SHP77 treated with DMSO at 0.1 percent for 48 hours (cell line): Measurements from ENCODE around the gene HBG1.
"Not testable (repeated sequence)": the region's sequence is repeated elsewhere in the genome, so short reads cannot be mapped to it uniquely, and the experiment has no call there.

ENCODE experiments used
- DNase-seq: peaks from one replicate; lab custom pipeline; 2025; lab: John Stamatoyannopoulos, UW

HBG1 gene

GRCh38 chr11:5249807-5250396 is at the start of gene HBG1:
TSS of gene HBG1 (minus strand) at chr11:5249857. CDS start at chr11:5249804, 53 bp downstream.
- not testable (repeated sequence) for DNase-seq

GRCh38 chr11:5298451-5298850 is 48.8 kb upstream of the HBG1 start:
- no peak for DNase-seq

- DNase-seq, result no peak
These were observed 48.2 kb upstream of the HBG1 start for GRCh38 chr11:5297721-5298323.

- DNase-seq, result not testable (repeated sequence)
These were observed 44.8 kb upstream of the HBG1 start for GRCh38 chr11:5294342-5294995.

- DNase-seq, result no peak
These were observed 43.4 kb upstream of the HBG1 start for GRCh38 chr11:5293028-5293427.

GRCh38 chr11:5291207-5291838 is 41.7 kb upstream of the HBG1 start:
- no peak for DNase-seq

GRCh38 chr11:5290106-5290505 is 40.4 kb upstream of the HBG1 start:
- no peak for DNase-seq

GRCh38 chr11:5289696-5290095 is 40.0 kb upstream of the HBG1 start:
- DNase-seq, result no peak

GRCh38 chr11:5288906-5289550 is 39.4 kb upstream of the HBG1 start:
- DNase-seq, result no peak

- DNase-seq, result no peak
These were observed 38.6 kb upstream of the HBG1 start for GRCh38 chr11:5288108-5288905.

- DNase-seq, result no peak
These were observed 37.2 kb upstream of the HBG1 start for GRCh38 chr11:5286901-5287300.

GRCh38 chr11:5286351-5286750 is 36.7 kb upstream of the HBG1 start:
- no peak for DNase-seq

- DNase-seq, result no peak
These were observed 36.2 kb upstream of the HBG1 start for GRCh38 chr11:5285703-5286340.

- no peak for DNase-seq
These were observed 35.0 kb upstream of the HBG1 start for GRCh38 chr11:5284637-5285036.

- no peak for DNase-seq
These were observed 34.2 kb upstream of the HBG1 start for GRCh38 chr11:5283882-5284281.

GRCh38 chr11:5283086-5283485 is 33.4 kb upstream of the HBG1 start:
- DNase-seq, result no peak

- DNase-seq, result no peak
These were observed 33.0 kb upstream of the HBG1 start for GRCh38 chr11:5282628-5283027.

GRCh38 chr11:5281596-5281995 is 31.9 kb upstream of the HBG1 start:
- DNase-seq, result no peak

- no peak for DNase-seq
These were observed 31.0 kb upstream of the HBG1 start for GRCh38 chr11:5280582-5281102.

- no peak for DNase-seq
These were observed 29.9 kb upstream of the HBG1 start for GRCh38 chr11:5279471-5280090.
